HG03571 (cell line): ENCODE measurements around the gene CYB5R2.

Source experiments
- ATAC-seq: cut with Tn5 transposase; IDR thresholded peaks from one replicate; pipeline ENCODE4 v1.9.1; 2021; ENCODE audit not compliant: unreplicated experiment

Gene CYB5R2

DNA sequence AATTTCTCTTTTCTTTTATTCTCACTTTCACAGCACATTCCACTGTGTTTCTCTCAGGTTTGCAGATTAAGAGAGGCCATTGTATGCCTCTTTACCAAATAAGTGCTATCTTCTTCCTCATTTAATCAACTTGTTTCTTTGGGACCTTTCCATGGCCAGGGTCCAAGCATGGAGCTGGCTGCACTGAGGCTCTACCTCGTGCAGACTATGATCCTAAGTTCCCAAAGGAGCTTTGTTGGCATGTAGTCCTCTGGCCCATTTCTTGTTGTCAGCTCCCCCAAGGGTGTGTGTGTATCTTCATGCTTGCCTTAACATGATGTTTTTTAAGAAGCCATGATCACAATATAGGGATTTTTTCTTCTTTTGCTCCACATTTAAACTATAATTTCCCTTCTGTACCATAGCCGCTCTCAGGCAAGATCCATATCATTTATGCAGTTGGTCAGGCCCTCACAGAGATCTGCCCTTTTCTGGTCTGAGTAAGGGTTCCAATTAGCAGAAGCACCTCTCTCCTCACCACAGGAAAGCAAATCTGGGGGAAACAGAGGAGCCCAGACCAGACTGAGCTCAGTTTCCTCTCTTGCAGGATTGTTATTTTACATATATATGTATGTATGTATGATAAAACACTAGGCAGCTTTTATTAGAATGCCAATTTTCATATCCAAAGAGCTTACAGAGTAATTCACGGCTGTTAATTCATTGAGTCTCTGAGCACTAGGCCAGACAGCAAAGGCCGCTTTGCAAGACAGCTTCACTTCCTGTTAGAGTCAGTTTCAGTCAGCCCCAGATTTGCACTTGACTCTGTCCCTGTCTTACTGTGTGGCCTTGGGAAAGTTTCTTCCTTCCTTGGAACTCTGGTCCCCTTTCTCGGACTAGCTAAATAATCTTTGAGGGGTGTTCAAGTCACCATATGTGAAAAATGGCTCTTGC is 34.3 kb downstream of the CYB5R2 start:
- peak; percentile 61 for ATAC-seq

DNA sequence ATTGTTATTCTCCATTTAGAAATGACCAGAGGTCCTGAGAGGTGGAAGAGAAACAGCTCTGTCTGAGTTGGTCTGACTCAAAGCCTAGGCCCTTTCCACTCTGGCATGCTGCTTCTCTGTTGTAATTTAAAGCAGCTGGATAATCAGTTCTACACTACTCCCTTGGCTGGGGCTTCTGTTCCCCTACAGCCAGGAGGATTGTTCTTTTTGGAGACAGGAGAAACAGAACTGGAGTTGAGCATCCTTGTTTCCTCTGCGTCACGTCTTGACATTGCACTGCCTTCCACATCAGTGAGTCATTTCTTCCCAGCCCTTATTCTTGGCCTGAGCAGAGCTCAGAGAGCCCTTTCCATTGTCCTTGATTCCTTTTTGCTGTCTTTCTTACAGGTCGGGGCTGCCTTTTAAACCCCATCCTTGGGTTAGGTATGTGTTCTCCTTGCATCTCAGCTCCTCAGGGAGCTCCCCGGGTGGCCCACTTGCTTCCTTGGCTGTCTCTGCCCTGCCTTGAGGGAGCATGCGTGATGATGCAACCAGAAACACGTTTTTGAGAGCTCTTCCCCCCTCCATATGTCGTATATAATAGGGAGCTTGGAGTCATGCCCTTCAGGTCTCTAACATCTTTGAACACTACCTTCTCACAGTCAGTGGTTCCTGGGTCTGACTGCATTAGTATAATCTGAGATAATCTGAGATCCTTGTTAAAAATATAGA is 35.7 kb downstream of the CYB5R2 start:
- no peak for ATAC-seq

GRCh38 chr11:7636350-7636749 is 37.0 kb downstream of the CYB5R2 start:
- ATAC-seq = no peak

GRCh38 chr11:7635708-7636107 is 37.6 kb downstream of the CYB5R2 start:
- no peak for ATAC-seq

- ATAC-seq = no peak
Measured at GRCh38 chr11:7635137-7635536, 38.2 kb downstream of the CYB5R2 start.

- no peak for ATAC-seq
Measured at GRCh38 chr11:7632211-7632610, 41.1 kb downstream of the CYB5R2 start.

- no peak for ATAC-seq
Measured at GRCh38 chr11:7630002-7630401, 43.3 kb downstream of the CYB5R2 start.

GRCh38 chr11:7628660-7629059 is 44.6 kb downstream of the CYB5R2 start:
- no peak for ATAC-seq

DNA sequence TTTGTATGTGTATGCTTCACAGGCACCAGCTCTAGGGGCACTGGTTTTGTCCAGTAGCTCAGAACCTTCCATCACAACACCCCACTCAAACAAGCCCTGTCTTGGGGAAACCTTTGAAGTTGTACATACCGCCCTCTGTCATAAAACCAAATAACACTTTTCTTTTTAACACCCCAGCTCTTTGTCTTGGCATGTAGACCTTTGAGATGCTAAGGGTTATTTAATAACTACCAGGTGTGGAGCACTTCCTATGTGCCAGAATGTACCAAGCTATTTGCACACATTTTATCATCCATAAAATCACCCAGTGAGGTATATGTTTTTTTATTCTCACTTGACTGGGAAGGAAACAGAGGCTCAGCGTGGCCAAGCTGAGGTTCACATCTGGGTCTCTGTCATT is 50.6 kb downstream of the CYB5R2 start:
- no peak for ATAC-seq

GRCh38 chr11:7621554-7621953 is 51.7 kb downstream of the CYB5R2 start:
- ATAC-seq = no peak

GRCh38 chr11:7621090-7621489 is 52.2 kb downstream of the CYB5R2 start:
- ATAC-seq = no peak

- ATAC-seq = no peak
Measured at GRCh38 chr11:7619322-7619721, 54.0 kb downstream of the CYB5R2 start.

DNA sequence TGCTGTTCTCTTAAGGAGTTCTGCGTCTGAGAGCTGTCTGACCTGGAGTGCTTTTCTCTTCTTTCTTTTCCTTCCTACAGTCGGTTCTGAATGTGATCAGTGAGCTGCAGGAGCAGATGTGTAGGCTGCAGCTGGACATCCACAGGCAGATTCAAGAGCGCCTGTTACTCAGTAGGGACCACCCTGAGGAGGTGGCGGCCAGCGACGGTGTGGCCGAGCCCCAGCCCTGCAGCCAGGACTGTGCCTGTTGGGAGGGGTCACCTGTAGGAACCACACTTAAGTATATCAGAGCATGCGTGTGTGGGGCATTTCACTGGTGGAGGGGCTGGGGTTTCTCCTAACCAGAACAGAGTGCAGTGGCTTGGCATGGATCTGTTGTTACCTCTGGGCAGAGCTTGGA is 56.3 kb downstream of the CYB5R2 start:
- no peak for ATAC-seq
